GM19240 (cell line): ENCODE measurements around the gene PBRM1.
A peak's percentile ranks its signal among the peaks of the same experiment; 100 is the strongest.
"Not testable (repeated sequence)": the region's sequence is repeated elsewhere in the genome, so short reads cannot be mapped to it uniquely, and the experiment has no call there.

Experiments used
- DNase-seq: peaks from one replicate; pipeline ENCODE4 v3.0.0; 2011; ENCODE audit warnings: low spot score; ENCODE audit not compliant: insufficient read length

The PBRM1 gene

GRCh38 chr3:52704611-52705437 lies 19.1 kb upstream of the PBRM1 start:
- DNase-seq: no peak

- no peak for DNase-seq
These were observed 17.6 kb upstream of the PBRM1 start for GRCh38 chr3:52703341-52703740.

GRCh38 chr3:52697632-52697965 lies 11.9 kb upstream of the PBRM1 start:
- DNase-seq: no peak

GRCh38 chr3:52696830-52697631 lies 11.3 kb upstream of the PBRM1 start:
- no peak for DNase-seq

GRCh38 chr3:52695798-52696671 lies 10.3 kb upstream of the PBRM1 start:
- DNase-seq: no peak

- no peak for DNase-seq
These were observed 8.9 kb upstream of the PBRM1 start for GRCh38 chr3:52694528-52695189.

- DNase-seq: no peak
These were observed 7.4 kb upstream of the PBRM1 start for GRCh38 chr3:52693071-52693470.

- no peak for DNase-seq
These were observed 4.8 kb upstream of the PBRM1 start for GRCh38 chr3:52690560-52690959.

- no peak for DNase-seq
These were observed 3.4 kb upstream of the PBRM1 start for GRCh38 chr3:52689151-52689550.

GRCh38 chr3:52688266-52688665 lies 2.6 kb upstream of the PBRM1 start:
- DNase-seq: no peak

GRCh38 chr3:52685285-52685708 lies 416 bp downstream of the PBRM1 start:
- peak; percentile 87 for DNase-seq

GRCh38 chr3:52684184-52684583 lies 1.5 kb downstream of the PBRM1 start:
- no peak for DNase-seq

GRCh38 chr3:52683611-52684010 lies 2.1 kb downstream of the PBRM1 start:
- DNase-seq: no peak

GRCh38 chr3:52682016-52682415 lies 3.7 kb downstream of the PBRM1 start:
- no peak for DNase-seq

GRCh38 chr3:52681596-52681995 lies 4.1 kb downstream of the PBRM1 start:
- no peak for DNase-seq

GRCh38 chr3:52679811-52680210 lies 5.9 kb downstream of the PBRM1 start:
- DNase-seq: no peak

GRCh38 chr3:52679199-52679538 lies 6.5 kb downstream of the PBRM1 start:
- DNase-seq: no peak

GRCh38 chr3:52678265-52679198 lies 7.2 kb downstream of the PBRM1 start:
- DNase-seq: no peak

- not testable (repeated sequence) for DNase-seq
These were observed 9.5 kb downstream of the PBRM1 start for GRCh38 chr3:52676201-52676600.

GRCh38 chr3:52671676-52672075 lies 14.0 kb downstream of the PBRM1 start:
- no peak for DNase-seq
